ENCODE results near the gene TRAF7.
"Not testable (repeated sequence)": the region's sequence is repeated elsewhere in the genome, so short reads cannot be mapped to it uniquely, and the experiment has no call there.

TRAF7 gene

DNA sequence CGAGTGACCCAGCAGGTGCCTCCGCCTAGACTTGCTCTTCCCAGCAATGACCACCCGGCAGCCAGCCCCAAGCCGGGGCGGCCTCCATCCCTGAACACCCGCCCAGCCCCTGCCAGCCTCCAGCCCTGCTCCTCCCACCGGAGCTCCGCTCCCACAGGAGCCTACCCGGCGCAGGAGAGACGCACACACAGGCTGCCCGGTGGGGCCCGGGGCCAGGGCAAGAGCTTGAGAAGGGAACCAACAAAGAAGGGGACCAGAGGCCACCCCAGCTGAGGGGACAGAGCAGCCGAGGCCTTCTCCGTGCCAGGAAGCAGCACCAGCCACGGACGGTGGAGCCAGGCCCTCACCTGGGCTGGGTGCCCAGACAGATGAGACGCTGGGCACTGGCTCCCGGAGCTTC, 33.7 kb upstream of the TRAF7 start:
- H3K4me1 ChIP-seq (ENCODE audit: insufficient read depth, low read length, poor library complexity, severe bottlenecking), result no peaks in the 10 kb centered on the region
- H3K4me2 ChIP-seq (ENCODE audit: low read depth, low read length, poor library complexity, severe bottlenecking), result no peak overlapping the region
- H3K9me3 ChIP-seq (ENCODE audit: insufficient read depth, low read depth, low read length), result no peaks in the 10 kb centered on the region
- H3K9me2 ChIP-seq (replicated peaks; ENCODE audit: low read depth, low read length), result no peaks in the 10 kb centered on the region
- H3K79me2 ChIP-seq (ENCODE audit: insufficient read depth, low read length), result no peaks in the 10 kb centered on the region
- H2AFZ ChIP-seq (ENCODE audit: low read length), result no peak overlapping the region
- no peak for TF ChIP-seq EZH2phosphoT487 (IDR thresholded peaks at IDR 0.05; ENCODE audit: borderline replicate concordance)
- no peak for TF ChIP-seq CTCF (conservative IDR thresholded peaks at IDR 0.05; ENCODE audit: low read length)
- H3F3A ChIP-seq (ENCODE audit: low read depth), result no peaks in the 10 kb centered on the region
- H3K36me3 ChIP-seq (ENCODE audit: insufficient read depth, low read length), result no peaks in the 10 kb centered on the region
- no peaks in the 10 kb centered on the region for H3K27me3 ChIP-seq (ENCODE audit: insufficient read depth, low read length, poor library complexity, severe bottlenecking)
- no peak overlapping the region for H3K4me3 ChIP-seq (ENCODE audit: low read length, poor library complexity, severe bottlenecking)
- H4K20me1 ChIP-seq (ENCODE audit: insufficient read depth, low read length, poor library complexity, severe bottlenecking), result no peaks in the 10 kb centered on the region
- H3K9ac ChIP-seq (ENCODE audit: low read depth, low read length, poor library complexity, severe bottlenecking), result no peak overlapping the region

GRCh38 chr16:2122429-2122828, 33.2 kb upstream of the TRAF7 start:
- Histone ChIP-seq H3K79me2 (ENCODE audit: insufficient read depth, low read length) (peaks cover 4% of the 10 kb centered on the region; the same call in 1 of the 2 replicates), H3K4me2 (ENCODE audit: low read depth, low read length, poor library complexity, severe bottlenecking) (no peak overlapping the region), H3K27me3 (ENCODE audit: insufficient read depth, low read length, poor library complexity, severe bottlenecking) (no peaks in the 10 kb centered on the region), H3K9me2 (replicated peaks; ENCODE audit: low read depth, low read length) (no peaks in the 10 kb centered on the region), H3F3A (ENCODE audit: low read depth) (no peaks in the 10 kb centered on the region), H4K20me1 (ENCODE audit: insufficient read depth, low read length, poor library complexity, severe bottlenecking) (no peaks in the 10 kb centered on the region), H3K4me1 (ENCODE audit: insufficient read depth, low read length, poor library complexity, severe bottlenecking) (no peaks in the 10 kb centered on the region), H3K4me3 (ENCODE audit: low read length, poor library complexity, severe bottlenecking) (no peak overlapping the region), H3K9ac (ENCODE audit: low read depth, low read length, poor library complexity, severe bottlenecking) (no peak overlapping the region), H3K9me3 (ENCODE audit: insufficient read depth, low read depth, low read length) (no peaks in the 10 kb centered on the region), H3K36me3 (ENCODE audit: insufficient read depth, low read length) (no peaks in the 10 kb centered on the region), H2AFZ (ENCODE audit: low read length) (no peak overlapping the region)
- TF ChIP-seq CTCF (conservative IDR thresholded peaks at IDR 0.05; ENCODE audit: low read length) (no peak), EZH2phosphoT487 (IDR thresholded peaks at IDR 0.05; ENCODE audit: borderline replicate concordance) (no peak)

DNA sequence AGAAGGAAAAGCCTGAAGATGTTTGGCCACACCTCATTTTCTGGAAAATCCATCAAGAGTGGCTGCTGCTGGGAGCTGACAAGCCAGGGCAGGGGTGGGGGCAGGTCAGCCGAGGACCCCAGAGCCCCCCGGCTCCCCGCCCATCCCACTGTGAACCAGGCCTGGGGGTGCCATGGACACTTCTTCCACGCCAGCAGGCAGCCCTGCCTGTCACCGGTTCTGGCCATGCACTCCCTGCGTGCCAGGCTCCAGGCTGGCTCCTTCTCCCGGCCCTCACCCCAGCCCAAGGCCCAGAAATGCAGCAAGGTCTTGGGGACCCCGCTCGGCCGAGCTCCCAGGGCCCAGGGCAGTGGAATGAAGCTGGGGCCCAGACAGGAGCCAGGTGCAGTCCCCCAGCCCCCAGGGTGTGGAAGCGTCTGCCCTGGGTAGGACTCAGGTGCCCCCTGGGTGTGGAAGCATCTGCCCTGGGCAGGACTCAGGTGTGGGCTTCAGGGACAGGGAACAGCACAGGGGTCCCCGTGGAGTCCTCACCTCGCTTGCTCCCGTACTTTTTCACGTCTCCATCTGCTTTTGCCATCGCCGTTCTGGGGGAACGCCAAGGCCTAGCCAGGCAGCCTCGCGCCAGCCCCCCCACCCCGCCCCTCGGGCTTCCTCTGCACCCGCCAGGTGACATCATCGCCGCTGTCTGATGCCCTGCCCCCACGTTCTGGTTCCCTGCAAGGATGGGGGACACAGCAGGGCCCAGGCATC, 32.5 kb upstream of the TRAF7 start:
- not testable (repeated sequence) for H4K20me1 ChIP-seq (ENCODE audit: insufficient read depth, low read length, poor library complexity, severe bottlenecking); H2AFZ ChIP-seq (ENCODE audit: low read length); H3K36me3 ChIP-seq (ENCODE audit: insufficient read depth, low read length); H3K9me2 ChIP-seq (replicated peaks; ENCODE audit: low read depth, low read length); H3K4me1 ChIP-seq (ENCODE audit: insufficient read depth, low read length, poor library complexity, severe bottlenecking); H3F3A ChIP-seq (ENCODE audit: low read depth); H3K4me3 ChIP-seq (ENCODE audit: low read length, poor library complexity, severe bottlenecking); H3K27me3 ChIP-seq (ENCODE audit: insufficient read depth, low read length, poor library complexity, severe bottlenecking); H3K9ac ChIP-seq (ENCODE audit: low read depth, low read length, poor library complexity, severe bottlenecking); H3K9me3 ChIP-seq (ENCODE audit: insufficient read depth, low read depth, low read length); H3K4me2 ChIP-seq (ENCODE audit: low read depth, low read length, poor library complexity, severe bottlenecking); H3K79me2 ChIP-seq (ENCODE audit: insufficient read depth, low read length)

- H3K9me3 ChIP-seq (ENCODE audit: insufficient read depth, low read depth, low read length); H2AFZ ChIP-seq (ENCODE audit: low read length); H3K4me1 ChIP-seq (ENCODE audit: insufficient read depth, low read length, poor library complexity, severe bottlenecking); H3F3A ChIP-seq (ENCODE audit: low read depth); H3K9ac ChIP-seq (ENCODE audit: low read depth, low read length, poor library complexity, severe bottlenecking); H3K4me3 ChIP-seq (ENCODE audit: low read length, poor library complexity, severe bottlenecking); H3K79me2 ChIP-seq (ENCODE audit: insufficient read depth, low read length); H3K36me3 ChIP-seq (ENCODE audit: insufficient read depth, low read length); H3K4me2 ChIP-seq (ENCODE audit: low read depth, low read length, poor library complexity, severe bottlenecking); H3K27me3 ChIP-seq (ENCODE audit: insufficient read depth, low read length, poor library complexity, severe bottlenecking); H3K9me2 ChIP-seq (replicated peaks; ENCODE audit: low read depth, low read length); H4K20me1 ChIP-seq (ENCODE audit: insufficient read depth, low read length, poor library complexity, severe bottlenecking): not testable (repeated sequence)
These were observed 31.7 kb upstream of the TRAF7 start for GRCh38 chr16:2123706-2124376.

GRCh38 chr16:2124377-2124693, 31.2 kb upstream of the TRAF7 start:
- H3K79me2 ChIP-seq (ENCODE audit: insufficient read depth, low read length); H3K4me2 ChIP-seq (ENCODE audit: low read depth, low read length, poor library complexity, severe bottlenecking): not testable (repeated sequence)

More at GRCh38 chr16:2124377-2124693, 31.2 kb upstream of the TRAF7 start:
- not testable (repeated sequence) for H3K4me3 ChIP-seq (ENCODE audit: low read length, poor library complexity, severe bottlenecking); H2AFZ ChIP-seq (ENCODE audit: low read length); H3F3A ChIP-seq (ENCODE audit: low read depth); H3K4me1 ChIP-seq (ENCODE audit: insufficient read depth, low read length, poor library complexity, severe bottlenecking); H3K36me3 ChIP-seq (ENCODE audit: insufficient read depth, low read length); H3K27me3 ChIP-seq (ENCODE audit: insufficient read depth, low read length, poor library complexity, severe bottlenecking); H3K9me2 ChIP-seq (replicated peaks; ENCODE audit: low read depth, low read length); H3K9ac ChIP-seq (ENCODE audit: low read depth, low read length, poor library complexity, severe bottlenecking); H3K9me3 ChIP-seq (ENCODE audit: insufficient read depth, low read depth, low read length); H4K20me1 ChIP-seq (ENCODE audit: insufficient read depth, low read length, poor library complexity, severe bottlenecking)
